Hematopoietic multipotent progenitor cell (in vitro differentiated cells): Measurements from ENCODE around the gene CREG2. TPM values are rescaled to one million over a fixed set of nuclear protein-coding genes. Genes with fewer than 3 reads are reported as not detected.

Experiments used
- DNase-seq, 3 donors: peaks; one replicate each; pipeline ENCODE4 v3.0.0-alpha.2; 2011 to 2015; ENCODE audit warnings: low read depth in 2 of 3, low spot score in 2 of 3
- total RNA-seq: library from RNA; depleted of rRNA; stranded (reverse); fragments of >200 nt; gene quantifications from one replicate; pipeline ENCODE4 v1.2.3, GENCODE V29; 2012

Gene CREG2
- total RNA-seq, 1 donor, result 0.27 TPM

GRCh38 chr2:101310834-101311695 lies 76.2 kb downstream of the CREG2 start:
- no peak for DNase-seq

- DNase-seq, result no peak
Measured at GRCh38 chr2:101310090-101310833, 77.0 kb downstream of the CREG2 start.

GRCh38 chr2:101308432-101309210 lies 78.7 kb downstream of the CREG2 start, which contains the start of gene RNF149:
TSS of gene RNF149 (minus strand) at chr2:101308701. CDS start at chr2:101308588, 113 bp downstream.
- peak; percentile 88 to 97 (median 96) for DNase-seq

- peak in 1 of 3 donors; percentile 21 for DNase-seq
Measured at GRCh38 chr2:101307950-101308431, 79.3 kb downstream of the CREG2 start.

GRCh38 chr2:101307503-101307902 lies 79.8 kb downstream of the CREG2 start:
- DNase-seq, result no peak

- no peak for DNase-seq
Measured at GRCh38 chr2:101306410-101306809, 80.9 kb downstream of the CREG2 start.

GRCh38 chr2:101305492-101306078 lies 81.7 kb downstream of the CREG2 start:
- peak in 1 of 3 donors; percentile 21 for DNase-seq

- no peak for DNase-seq
Measured at GRCh38 chr2:101305035-101305434, 82.3 kb downstream of the CREG2 start.

GRCh38 chr2:101303688-101304087 lies 83.6 kb downstream of the CREG2 start:
- DNase-seq, result no peak

GRCh38 chr2:101302016-101302415 lies 85.3 kb downstream of the CREG2 start:
- no peak for DNase-seq

- no peak for DNase-seq
Measured at GRCh38 chr2:101300836-101301235, 86.5 kb downstream of the CREG2 start.

GRCh38 chr2:101300164-101300563 lies 87.1 kb downstream of the CREG2 start:
- no peak for DNase-seq

GRCh38 chr2:101299604-101300003 lies 87.7 kb downstream of the CREG2 start:
- no peak for DNase-seq

GRCh38 chr2:101297383-101297782 lies 89.9 kb downstream of the CREG2 start:
- DNase-seq, result no peak

GRCh38 chr2:101296371-101296770 lies 90.9 kb downstream of the CREG2 start:
- DNase-seq, result no peak

- DNase-seq, result no peak
Measured at GRCh38 chr2:101295895-101296294, 91.4 kb downstream of the CREG2 start.
